ENCODE results near the gene C1orf53. TPM values are rescaled to one million over a fixed set of nuclear protein-coding genes. Genes with fewer than 3 reads are reported as not detected.

C1orf53 gene
- total RNA-seq, 1 donor from 2014 or later, result 1.7 TPM

DNA sequence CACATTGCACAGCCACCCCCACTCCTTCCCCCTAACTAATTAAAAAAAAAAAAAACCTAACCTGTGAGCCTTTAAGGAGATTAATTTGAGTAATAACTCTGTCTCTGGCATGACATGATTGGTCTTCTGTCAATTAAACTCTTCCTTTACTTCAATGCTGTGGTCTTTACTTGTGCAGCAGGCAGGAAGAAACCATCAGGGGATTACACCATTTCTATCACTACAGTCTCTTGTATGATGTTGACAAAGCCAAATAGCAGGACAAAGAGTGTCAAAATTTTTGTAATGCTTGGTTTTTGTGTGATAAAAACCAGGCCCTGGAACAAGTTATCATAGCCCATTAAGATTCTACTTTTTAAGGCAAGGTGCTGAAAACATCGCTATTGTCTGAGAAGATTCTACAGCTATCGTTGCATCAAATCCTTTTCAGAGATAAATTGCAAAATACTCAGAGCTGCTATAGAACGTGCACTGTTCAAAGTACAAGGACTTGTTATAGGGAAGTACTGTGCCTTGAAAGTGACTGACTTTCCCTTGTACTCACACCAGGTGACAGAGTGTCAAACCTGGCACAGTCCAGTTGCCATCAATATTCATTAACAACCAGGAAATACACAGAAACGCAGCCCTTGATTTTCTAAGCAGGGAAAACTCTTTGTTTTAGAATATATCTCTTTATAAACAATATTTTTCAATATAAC lies 52.4 kb downstream of the C1orf53 start:
- DNase-seq (ENCODE audit: low spot score), result no peak

DNA sequence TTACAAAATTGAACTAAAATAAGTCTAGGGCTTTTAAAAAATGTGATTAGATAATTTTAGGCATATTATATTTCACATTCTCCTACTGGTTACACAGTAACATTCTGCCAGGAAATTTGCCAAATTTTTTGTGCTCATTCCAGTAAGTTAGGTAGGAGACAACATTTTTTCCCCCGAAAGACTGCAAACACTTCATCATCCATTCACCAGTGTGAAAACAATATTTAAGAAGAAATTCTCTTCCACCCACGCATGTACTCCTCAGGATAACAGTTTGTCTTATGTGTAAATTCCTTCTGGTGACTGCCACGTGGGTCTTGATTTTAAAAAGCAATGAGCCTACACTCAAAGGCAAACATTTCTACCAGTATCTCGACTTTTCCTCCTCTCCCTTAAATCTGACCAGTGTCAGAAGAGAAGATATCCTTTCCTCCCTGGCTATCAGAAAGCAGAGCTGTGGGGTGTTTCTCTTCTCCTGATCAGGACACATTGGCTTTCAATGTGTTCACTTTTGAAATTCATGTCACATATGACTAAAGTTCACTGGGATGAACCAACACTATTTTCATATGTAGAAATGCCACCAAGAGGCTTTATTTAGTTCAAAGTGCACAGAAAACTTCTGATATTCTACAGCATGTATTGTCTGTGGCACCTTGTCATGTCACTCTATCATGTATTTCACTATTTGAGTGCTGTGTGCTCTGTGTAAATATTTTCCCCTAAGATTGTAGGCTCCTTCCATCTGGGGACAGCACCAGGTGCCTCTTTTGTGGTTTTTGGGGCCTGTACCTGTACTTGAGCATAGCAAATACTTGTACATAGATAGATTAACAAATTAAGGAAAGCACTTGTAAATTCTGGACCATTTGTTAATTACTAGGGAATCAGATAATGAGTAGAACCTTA lies 53.3 kb downstream of the C1orf53 start:
- no peak for DNase-seq (ENCODE audit: low spot score)

Other genes starting within 250 kb of the C1orf53 start
- gene DENND1B, start 127.2 kb upstream of the C1orf53 start, total RNA-seq, result 7.1 TPM
- not detected for gene LHX9, start 14.7 kb downstream of the C1orf53 start, total RNA-seq